ENCODE measurements around the gene FAM53A. TPM values are rescaled to one million over a fixed set of nuclear protein-coding genes. Genes with fewer than 3 reads are reported as not detected.

Gene FAM53A
- total and polyA plus RNA-seq, 2 of the 13 experiments (the other 11 are each of a cell fraction or from before 2014, with no cell fraction given): 0.48 to 1.1 TPM

- Histone ChIP-seq H3K36me3 (replicated peaks in 1 of 2; ENCODE audit: control insufficient read depth in 1 of 2, insufficient read depth in 2 of 2, low read length in 2 of 2) (peaks cover 12 to 52% of the 10 kb centered on the region in 2 experiments), H3K4me2 (ENCODE audit: low read depth, low read length) (no peak overlapping the region), H3K9me3 (ENCODE audit: low read length) (no peaks in the 10 kb centered on the region), H3K27ac (ENCODE audit: extremely low read length, insufficient read depth, low read length) (no peak overlapping the region), H3K79me2 (ENCODE audit: insufficient read depth, low read length) (no peaks in the 10 kb centered on the region), H3K4me1 (ENCODE audit: insufficient read depth, low read length) (peaks cover 2% of the 10 kb centered on the region; the same call in 1 of the 2 replicates), H2AFZ (ENCODE audit: low read length) (no peak overlapping the region), H4K20me1 (ENCODE audit: insufficient read depth, low read length) (peaks cover 2% of the 10 kb centered on the region; the same call in 1 of the 2 replicates), H3K4me3 (replicated peaks in 1 of 3; ENCODE audit: insufficient read depth in 1 of 3, low read depth in 2 of 3, low read length in 3 of 3) (no peak overlapping the region), H3K27me3 (ENCODE audit: control insufficient read depth in 1 of 2, insufficient read depth in 2 of 2, low read length in 2 of 2) (no peaks in the 10 kb centered on the region), H3K9ac (ENCODE audit: insufficient read depth, low read depth, low read length) (no peak overlapping the region)
- WGBS (ENCODE audit: low lambda C conversion rate): 97% methylated on average over 3 of the region's 3 CpGs
- in situ Hi-C loops (cut with HindIII; ENCODE audit: extremely low pct_ligation_motif_present, low pct_unique_long_range_greater_than_20kb) (loop anchor here (5.0 kb wide), 1 partner anchor 37 kb away; no protein-coding TSS in a partner anchor), intact Hi-C loops (cut with micrococcal nuclease; ENCODE audit: unreplicated experiment) (no loop called here)
- BruUV-seq (replicated peaks): no TSS peak
- TF ChIP-seq ONECUT2 (CRISPR knock-in tag; IDR thresholded peaks at IDR 0.05) (no peak), ZFYVE20 (CRISPR knock-in tag; IDR thresholded peaks at IDR 0.05; ENCODE audit: borderline replicate concordance, low read depth) (no peak), HOMEZ (CRISPR knock-in tag; IDR thresholded peaks at IDR 0.05; ENCODE audit: low read depth) (no peak), ATF2 (CRISPR knock-in tag; IDR thresholded peaks at IDR 0.05) (no peak), SETDB1 (CRISPR knock-in tag; IDR thresholded peaks at IDR 0.05; ENCODE audit: borderline replicate concordance) (no peak), CSRNP2 (CRISPR knock-in tag; conservative IDR thresholded peaks at IDR 0.05; ENCODE audit: low read depth) (no peak), ATF3 (CRISPR knock-in tag; IDR thresholded peaks at IDR 0.05) (no peak), ZBTB21 (CRISPR knock-in tag; IDR thresholded peaks at IDR 0.05) (no peak), MXI1 (IDR thresholded peaks at IDR 0.05; ENCODE audit: borderline replicate concordance, low read depth, low read length) (no peak), ZNF160 (CRISPR knock-in tag; IDR thresholded peaks at IDR 0.05) (no peak), ZFY (CRISPR knock-in tag; IDR thresholded peaks at IDR 0.05) (no peak), TEF (CRISPR knock-in tag; IDR thresholded peaks at IDR 0.05) (no peak), ATF7 (IDR thresholded peaks at IDR 0.05) (no peak), ATF7 (CRISPR knock-in tag; IDR thresholded peaks at IDR 0.05) (no peak), BCL3 (CRISPR knock-in tag; IDR thresholded peaks at IDR 0.05) (no peak), SPEN (CRISPR knock-in tag; IDR thresholded peaks at IDR 0.05; ENCODE audit: low read depth) (no peak)
- POLR2A ChIA-PET: interaction anchor here (0.6 to 1.2 kb wide), 2 partner anchors 19 to 79 kb away, joined by 3 to 5 read pairs; no protein-coding TSS in a partner anchor
- no peak for DNase-seq (ENCODE audit: low spot score)
- no peak for FAIRE-seq
- CTCF ChIA-PET (ENCODE audit: low intra/inter-chr PET ratio, low total read pairs): no interaction called here
- ATAC-seq: no peak
Observed at GRCh38 chr4:1690698-1691097, 6.6 kb upstream of the FAM53A start.

All from HepG2 (cell line).